Transverse colon (tissue), 4 donors: ENCODE data around the gene TPCN2.

Source experiments
- CTCF ChIP-seq, 5 experiments: fragments of 200-600 bp in 3 of 5; fragments of 450-650 bp in 2 of 5; sonication (generic) in 3 of 5; IDR thresholded peaks; 1 replicate in 2 of 5; 2 replicates in 3 of 5; pipeline ENCODE4 v1.5.1; 2016 to 2017; ENCODE audit warnings: antibody characterized with exemption in 5 of 5, inconsistent platforms in 3 of 5, mild to moderate bottlenecking in 2 of 5, moderate library complexity in 1 of 5
- POLR2AphosphoS5 ChIP-seq, 3 donors: sonication (generic); formaldehyde crosslinking; IDR thresholded peaks; one replicate each; pipeline ENCODE4 v1.6.1; 2016; ENCODE audit warnings: antibody characterized with exemption in 3 of 3

- TF ChIP-seq CTCF (IDR thresholded peaks at IDR 0.05), result no peak
- no peak for TF ChIP-seq POLR2AphosphoS5 (IDR thresholded peaks at IDR 0.05)
These were observed 46.6 kb downstream of the TPCN2 start for GRCh38 chr11:69095300-69095699.
